Measurements from ENCODE around the gene MOGAT1.
A peak's percentile ranks its signal among the peaks of the same experiment; 100 is the strongest.
"Not testable (repeated sequence)": the region's sequence is repeated elsewhere in the genome, so short reads cannot be mapped to it uniquely, and the experiment has no call there.

The MOGAT1 gene

GRCh38 chr2:222670191-222671038 is 1.0 kb upstream of the MOGAT1 start:
- DNase-seq: no peak

- no peak for DNase-seq
Observed at GRCh38 chr2:222672068-222672401, 577 bp downstream of the MOGAT1 start.

GRCh38 chr2:222673273-222673672 is 1.8 kb downstream of the MOGAT1 start:
- no peak for DNase-seq

- no peak for DNase-seq
Observed at GRCh38 chr2:222673883-222674282, 2.4 kb downstream of the MOGAT1 start.

GRCh38 chr2:222677981-222678380 is 6.5 kb downstream of the MOGAT1 start:
- no peak for DNase-seq

- no peak for DNase-seq
Observed at GRCh38 chr2:222683805-222684204, 12.3 kb downstream of the MOGAT1 start.

- DNase-seq: no peak
Observed at GRCh38 chr2:222686086-222686750, 14.8 kb downstream of the MOGAT1 start.

- no peak for DNase-seq
Observed at GRCh38 chr2:222688917-222689316, 17.5 kb downstream of the MOGAT1 start.

GRCh38 chr2:222689322-222689721 is 17.9 kb downstream of the MOGAT1 start:
- DNase-seq: no peak

GRCh38 chr2:222690564-222691200 is 19.2 kb downstream of the MOGAT1 start:
- peak; percentile 33 to 74 (median 57) for DNase-seq

GRCh38 chr2:222693413-222693812 is 22.0 kb downstream of the MOGAT1 start:
- DNase-seq: not testable (repeated sequence)

GRCh38 chr2:222693837-222694236 is 22.4 kb downstream of the MOGAT1 start:
- DNase-seq: no peak

- no peak for DNase-seq
Observed at GRCh38 chr2:222698276-222698675, 26.8 kb downstream of the MOGAT1 start.

GRCh38 chr2:222701233-222701632 is 29.8 kb downstream of the MOGAT1 start:
- DNase-seq: no peak

- DNase-seq: peak in 1 of 6 experiments; percentile 10
Observed at GRCh38 chr2:222701721-222702131, 30.3 kb downstream of the MOGAT1 start.

GRCh38 chr2:222703091-222703490 is 31.6 kb downstream of the MOGAT1 start:
- DNase-seq: no peak

GRCh38 chr2:222703886-222704285 is 32.4 kb downstream of the MOGAT1 start:
- no peak for DNase-seq

GRCh38 chr2:222706616-222707015 is 35.2 kb downstream of the MOGAT1 start:
- DNase-seq: no peak

GRCh38 chr2:222707102-222707688 is 35.7 kb downstream of the MOGAT1 start:
- no peak for DNase-seq

- no peak for DNase-seq
Observed at GRCh38 chr2:222707689-222708273, 36.3 kb downstream of the MOGAT1 start.

GRCh38 chr2:222708274-222708710 is 36.8 kb downstream of the MOGAT1 start:
- DNase-seq: peak; percentile 26 to 75 (median 60)

GRCh38 chr2:222709191-222709891 is 37.9 kb downstream of the MOGAT1 start:
- no peak for DNase-seq
